ENCODE data around the gene CCDC47.

- TF ChIP-seq CTCF (CRISPR knock-in tag; IDR thresholded peaks at IDR 0.05): no peak
- no peak for TF ChIP-seq CREB3 (CRISPR knock-in tag; IDR thresholded peaks at IDR 0.05)
- TF ChIP-seq RAD51 (IDR thresholded peaks at IDR 0.05; ENCODE audit: borderline replicate concordance): no peak
- TF ChIP-seq ATF1 (CRISPR knock-in tag; IDR thresholded peaks at IDR 0.05): no peak
- no peak for TF ChIP-seq ZNF484 (CRISPR knock-in tag; IDR thresholded peaks at IDR 0.05; ENCODE audit: borderline replicate concordance, low read depth)
Measured at GRCh38 chr17:63703556-63704258, 69.7 kb downstream of the CCDC47 start.
